GM19193 (cell line): Measurements from ENCODE around the gene PTPN12.

Experiments
- POLR2A ChIP-seq: IDR thresholded peaks from 4 replicates; pipeline ENCODE4 v1.6.1; 2011; ENCODE audit not compliant: insufficient read depth, insufficient read length; ENCODE audit errors: extremely low read depth

Gene PTPN12

GRCh38 chr7:77667459-77668086, 130.5 kb downstream of the PTPN12 start:
- no peak for TF ChIP-seq POLR2A

DNA sequence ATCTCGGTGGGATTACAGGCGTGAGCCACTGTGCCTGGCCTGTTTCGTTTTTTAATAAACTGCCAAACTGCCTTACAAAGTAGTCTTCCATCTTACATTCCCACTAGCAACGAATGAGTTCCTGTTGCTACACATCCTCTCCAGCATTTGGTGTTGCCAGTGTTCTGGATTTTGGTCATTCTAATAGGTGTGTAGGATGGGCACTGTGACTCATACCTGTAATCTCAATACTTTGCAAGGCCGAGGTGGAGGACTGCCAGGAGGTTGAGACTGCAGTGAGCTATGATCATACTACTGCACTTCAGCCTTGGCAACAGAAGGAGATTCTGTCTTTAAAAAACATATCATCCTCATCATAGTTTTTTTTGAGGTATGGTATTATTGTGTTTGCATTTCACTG, 137.8 kb downstream of the PTPN12 start:
- no peak for TF ChIP-seq POLR2A

- TF ChIP-seq POLR2A, result no peak
These were observed 142.5 kb downstream of the PTPN12 start for GRCh38 chr7:77679608-77680007.

DNA sequence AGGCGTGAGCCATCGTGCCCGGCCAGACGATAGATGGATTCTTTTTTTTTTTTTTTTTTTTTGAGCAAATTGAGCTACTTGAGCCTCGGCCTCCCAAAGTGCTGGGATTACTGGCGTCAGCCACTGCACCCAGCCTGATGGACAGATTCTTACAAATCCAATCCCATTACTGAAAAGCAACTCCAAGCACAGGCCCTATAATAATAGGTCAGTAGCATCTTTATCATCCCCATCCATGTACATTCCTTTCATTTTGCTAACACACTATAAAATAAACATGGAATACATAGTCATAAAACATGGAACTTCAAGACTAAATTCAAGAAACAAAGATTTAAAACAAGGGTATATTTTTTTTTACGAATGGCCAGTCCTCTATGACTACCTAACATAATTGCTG, 143.2 kb downstream of the PTPN12 start:
- TF ChIP-seq POLR2A, result no peak

DNA sequence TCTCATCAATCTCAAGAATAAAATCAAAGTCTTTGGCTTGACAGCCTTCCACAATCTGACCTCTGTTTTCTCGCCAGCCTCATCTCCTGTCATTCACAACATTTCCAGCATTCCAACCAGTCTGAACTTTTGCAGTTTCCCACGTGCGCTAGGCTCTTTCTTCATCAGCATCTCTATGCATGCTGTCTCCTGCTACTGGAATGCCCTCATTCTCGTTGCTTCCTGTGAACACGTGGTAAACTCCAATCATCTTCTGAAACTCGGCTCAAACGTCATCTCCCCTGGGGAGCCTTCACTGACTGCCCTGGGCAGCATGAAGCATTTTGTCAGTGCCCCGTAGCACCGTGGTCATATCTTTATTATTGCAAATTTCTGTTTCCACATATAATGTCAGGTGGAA, 146.9 kb downstream of the PTPN12 start:
- no peak for TF ChIP-seq POLR2A

- no peak for TF ChIP-seq POLR2A
These were observed 148.1 kb downstream of the PTPN12 start for GRCh38 chr7:77685233-77685632.

DNA sequence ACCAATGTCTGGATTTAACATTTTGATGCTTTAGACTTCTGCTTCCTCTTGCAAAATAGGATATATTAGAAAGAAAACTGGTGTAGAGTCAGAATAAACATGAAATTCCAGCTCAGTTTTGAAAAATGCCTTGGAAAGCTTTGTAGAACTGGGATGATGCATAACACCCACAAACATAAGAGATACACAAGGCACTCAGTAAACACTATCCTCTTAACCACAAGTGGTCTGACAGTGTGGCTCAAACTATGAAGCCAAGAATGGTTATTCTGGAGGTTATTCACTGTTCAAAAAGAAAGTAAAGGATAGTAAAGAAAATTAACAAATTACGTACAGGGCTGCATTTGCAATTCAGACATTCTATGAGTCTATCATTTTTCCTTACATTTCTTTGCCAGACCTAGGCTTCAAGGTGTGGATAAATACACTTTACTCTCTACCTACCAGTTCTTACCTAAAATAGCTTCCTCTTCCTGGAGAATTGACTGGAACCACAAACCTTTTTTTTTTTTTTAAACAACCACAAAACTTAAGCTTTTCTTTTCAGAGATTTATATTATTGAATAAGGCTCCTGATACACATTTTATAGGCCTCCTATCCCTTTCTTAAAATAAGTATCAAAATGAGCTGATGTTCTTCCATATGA, 150.1 kb downstream of the PTPN12 start:
- TF ChIP-seq POLR2A, result no peak

- no peak for TF ChIP-seq POLR2A
These were observed 150.7 kb downstream of the PTPN12 start for GRCh38 chr7:77687747-77688144.
